Stimulated activated memory B cell treated with anti-CD40 and anti-IgM and Interleukin-4, amounts not matched to agents 10 μg/mL and 1 μg/mL and 100 μg/mL, for 72 hours (primary cell): Measurements from ENCODE around the gene DNAJA3.

Experiments
- ATAC-seq: fragments of 150-1000 bp; cut with Tn5 transposase; 2 replicates; pipeline ENCODE4 v1.10.0; 2021
- H3K27ac Mint-ChIP-seq: one replicate; pipeline ENCODE4 v1.8.0; 2022; ENCODE audit warnings: mild to moderate bottlenecking, mixed read lengths
- H3K27me3 Mint-ChIP-seq: one replicate; pipeline ENCODE4 v1.8.0; 2022; ENCODE audit warnings: mixed read lengths
- H3K36me3 Mint-ChIP-seq: one replicate; pipeline ENCODE4 v1.8.0; 2022; ENCODE audit warnings: mixed read lengths
- H3K4me1 Mint-ChIP-seq: one replicate; pipeline ENCODE4 v1.8.0; 2022; ENCODE audit warnings: mixed read lengths
- H3K4me3 Mint-ChIP-seq: one replicate; pipeline ENCODE4 v1.8.0; 2022; ENCODE audit warnings: mild to moderate bottlenecking, moderate library complexity, mixed read lengths
- H3K9me3 Mint-ChIP-seq: one replicate; pipeline ENCODE4 v1.8.0; 2022; ENCODE audit warnings: mixed read lengths

DNAJA3 gene

DNA sequence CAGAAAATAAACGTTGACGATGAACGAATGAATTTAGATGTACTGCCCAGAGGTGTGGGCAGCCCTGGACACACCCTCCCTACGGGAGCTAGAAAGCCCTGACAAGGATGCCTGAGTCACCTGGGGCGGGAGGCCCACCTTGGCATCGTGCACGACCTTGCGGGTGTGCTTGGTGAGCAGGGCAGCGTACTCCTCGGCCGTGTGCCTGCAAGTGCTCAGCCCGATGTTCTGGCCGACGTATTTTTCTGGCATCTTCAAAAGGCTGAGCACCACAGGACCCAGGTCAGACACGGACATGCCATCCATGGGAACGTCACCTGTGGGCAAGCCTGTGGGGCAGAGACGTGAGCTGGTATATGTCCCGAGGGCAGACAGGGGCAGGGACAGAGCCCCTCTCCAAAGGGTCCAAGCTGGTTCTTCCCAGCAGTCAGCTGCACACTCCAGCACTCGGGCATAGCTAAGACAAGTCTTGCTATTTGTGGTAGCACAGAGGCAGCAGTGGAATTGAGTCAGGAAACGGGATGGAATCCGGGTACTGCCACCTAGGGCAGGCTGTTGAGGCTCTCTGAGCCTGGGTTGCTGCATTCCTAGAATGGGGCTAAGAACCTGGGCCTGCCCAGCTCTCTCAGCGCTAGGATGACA is 38.0 kb downstream of the DNAJA3 start:
- ATAC-seq = no peak
- peaks cover 7% of the 10 kb centered on the region for H3K4me1 Mint-ChIP-seq
- H3K4me3 Mint-ChIP-seq = no peak overlapping the region
- H3K36me3 Mint-ChIP-seq = peaks cover 46% of the 10 kb centered on the region
- H3K9me3 Mint-ChIP-seq = no peaks in the 10 kb centered on the region
- no peaks in the 10 kb centered on the region for H3K27me3 Mint-ChIP-seq
- no peak overlapping the region for H3K27ac Mint-ChIP-seq

DNA sequence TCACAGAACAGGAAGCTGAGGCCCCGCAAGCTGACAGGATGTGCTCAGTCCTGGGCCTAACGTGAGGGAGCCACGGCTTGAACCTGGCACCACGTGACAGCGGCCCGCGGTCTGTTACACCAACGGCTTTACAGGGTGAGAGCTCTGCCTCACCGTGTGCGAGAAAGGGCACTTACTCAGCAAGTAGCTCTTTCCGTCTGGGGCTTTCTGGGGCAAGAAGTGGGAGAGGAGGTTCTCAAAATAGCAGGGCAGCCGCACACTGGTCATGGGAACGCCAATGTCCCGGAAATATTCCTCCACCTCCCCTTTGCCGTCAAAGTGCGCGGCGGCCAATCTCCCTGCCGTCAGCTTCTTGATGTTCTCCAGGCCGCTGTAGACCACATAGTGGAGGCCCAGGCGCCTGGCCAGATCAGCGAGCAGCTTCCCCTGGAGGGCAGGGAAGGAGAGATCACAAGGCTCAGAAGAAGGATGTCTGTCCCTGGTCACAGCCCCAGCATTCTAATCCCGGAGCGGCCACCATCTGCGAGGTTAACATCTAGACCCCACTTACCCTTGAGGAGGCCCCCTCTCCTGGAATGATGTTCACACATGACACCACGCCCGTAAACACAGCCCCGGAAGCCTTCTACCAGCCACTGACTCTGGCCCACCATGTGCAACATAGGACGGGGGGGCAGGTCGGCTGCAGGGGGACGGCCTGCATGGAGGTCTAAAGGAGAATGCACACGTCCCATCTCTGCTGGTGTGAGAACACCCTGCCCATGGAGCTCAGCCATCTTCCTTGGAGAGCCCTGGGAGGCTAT is 40.5 kb downstream of the DNAJA3 start:
- H3K9me3 Mint-ChIP-seq = no peaks in the 10 kb centered on the region
- ATAC-seq = no peak
- peak overlapping the region; percentile 22 for H3K27ac Mint-ChIP-seq
- H3K27me3 Mint-ChIP-seq = no peaks in the 10 kb centered on the region
- H3K4me3 Mint-ChIP-seq = no peak overlapping the region
- no peaks in the 10 kb centered on the region for H3K4me1 Mint-ChIP-seq
- peaks cover 35% of the 10 kb centered on the region for H3K36me3 Mint-ChIP-seq

DNA sequence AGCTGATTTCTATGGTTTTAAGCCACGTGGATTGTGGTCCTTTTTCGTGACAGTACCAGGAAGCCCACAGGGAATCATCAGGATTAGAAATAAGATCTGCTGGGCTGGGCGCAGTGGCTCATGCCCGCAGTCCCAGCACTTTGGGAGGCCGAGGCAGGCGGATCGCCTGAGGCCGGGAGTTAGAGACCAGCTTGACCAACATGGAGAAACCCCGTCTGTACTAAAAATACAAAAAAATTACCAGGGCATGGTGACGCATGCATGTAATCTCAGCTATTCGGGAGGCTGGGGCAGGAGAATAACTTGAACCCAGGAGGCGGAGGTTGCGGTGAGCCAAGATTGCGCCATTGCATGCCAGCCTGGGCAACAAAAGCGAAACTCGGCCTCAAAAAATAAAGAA is 42.2 kb downstream of the DNAJA3 start:
- no peak for ATAC-seq
- Mint-ChIP-seq H3K9me3 (no peaks in the 10 kb centered on the region), H3K4me1 (peaks cover 4% of the 10 kb centered on the region), H3K27me3 (no peaks in the 10 kb centered on the region), H3K4me3 (no peak overlapping the region), H3K27ac (no peak overlapping the region), H3K36me3 (peaks cover 35% of the 10 kb centered on the region)

DNA sequence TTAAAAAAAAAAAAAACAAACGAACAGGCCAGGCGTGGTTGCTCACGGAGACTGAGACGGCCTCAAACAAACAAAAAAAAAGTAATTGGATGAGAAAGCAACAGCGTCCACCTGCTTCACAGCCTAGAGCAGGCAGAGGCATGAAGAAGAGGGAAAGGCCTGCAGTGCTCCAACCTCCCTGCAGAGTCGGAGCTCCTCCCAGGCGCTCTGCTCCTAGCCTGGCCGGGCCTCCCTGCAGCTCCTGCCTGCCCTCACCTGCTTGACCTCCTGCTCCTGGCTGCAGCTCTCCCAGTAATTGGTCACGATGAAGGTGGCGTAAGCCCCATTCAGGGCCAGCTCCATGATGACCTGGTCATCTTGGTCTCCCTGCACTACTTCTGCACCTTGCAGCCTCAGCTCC is 43.3 kb downstream of the DNAJA3 start:
- Mint-ChIP-seq H3K9me3 (no peaks in the 10 kb centered on the region), H3K27ac (no peak overlapping the region), H3K27me3 (no peaks in the 10 kb centered on the region), H3K4me1 (peaks cover 6% of the 10 kb centered on the region), H3K36me3 (peaks cover 27% of the 10 kb centered on the region), H3K4me3 (no peak overlapping the region)
- no peak for ATAC-seq

DNA sequence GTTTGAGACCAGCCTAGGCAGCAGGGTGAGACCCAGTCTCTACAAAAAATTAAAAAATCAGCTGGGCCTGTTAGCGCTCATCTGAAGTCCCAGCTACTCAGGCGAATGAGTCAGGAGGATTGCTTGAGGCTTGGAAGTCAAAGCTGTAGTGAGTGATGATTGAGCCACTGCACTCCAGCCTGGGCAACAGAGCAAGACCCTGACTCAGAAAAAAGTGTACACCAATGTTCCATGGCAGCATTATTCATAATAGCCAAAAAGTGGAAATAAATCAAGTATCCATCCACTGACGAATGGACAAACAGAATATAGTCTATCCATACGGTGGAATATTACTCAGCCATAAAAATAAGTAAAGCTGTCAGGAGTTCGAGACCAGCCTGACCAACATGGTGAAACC is 46.2 kb downstream of the DNAJA3 start:
- peaks cover 19% of the 10 kb centered on the region for H3K4me1 Mint-ChIP-seq
- no peaks in the 10 kb centered on the region for H3K9me3 Mint-ChIP-seq
- no peaks in the 10 kb centered on the region for H3K27me3 Mint-ChIP-seq
- no peak for ATAC-seq
- H3K27ac Mint-ChIP-seq = no peak overlapping the region
- H3K36me3 Mint-ChIP-seq = peaks cover 7% of the 10 kb centered on the region
- H3K4me3 Mint-ChIP-seq = no peak overlapping the region

DNA sequence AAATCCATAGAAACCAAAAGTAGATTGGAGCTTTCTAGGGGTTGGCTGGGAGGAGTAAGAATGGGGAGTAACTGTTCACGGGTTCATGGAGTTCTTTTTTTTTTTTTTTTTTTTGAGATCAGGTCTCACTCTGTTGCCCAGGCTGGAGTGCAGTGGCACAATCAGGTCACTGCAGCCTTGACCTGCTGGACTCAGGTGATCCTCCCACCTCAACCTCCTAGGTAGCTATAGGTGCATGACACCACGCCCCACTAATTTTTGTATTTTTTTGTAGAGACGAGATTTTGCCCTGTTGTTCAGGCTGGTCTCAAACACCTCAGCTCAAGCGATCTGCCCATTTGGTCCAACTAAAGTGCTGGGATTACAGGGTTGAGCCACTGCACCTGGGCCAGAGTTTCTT is 47.2 kb downstream of the DNAJA3 start:
- Mint-ChIP-seq H3K9me3 (no peaks in the 10 kb centered on the region), H3K27ac (peak overlapping the region; percentile 70), H3K4me1 (peaks cover 26% of the 10 kb centered on the region), H3K36me3 (peaks cover 5% of the 10 kb centered on the region), H3K27me3 (no peaks in the 10 kb centered on the region), H3K4me3 (no peak overlapping the region)
- no peak for ATAC-seq

DNA sequence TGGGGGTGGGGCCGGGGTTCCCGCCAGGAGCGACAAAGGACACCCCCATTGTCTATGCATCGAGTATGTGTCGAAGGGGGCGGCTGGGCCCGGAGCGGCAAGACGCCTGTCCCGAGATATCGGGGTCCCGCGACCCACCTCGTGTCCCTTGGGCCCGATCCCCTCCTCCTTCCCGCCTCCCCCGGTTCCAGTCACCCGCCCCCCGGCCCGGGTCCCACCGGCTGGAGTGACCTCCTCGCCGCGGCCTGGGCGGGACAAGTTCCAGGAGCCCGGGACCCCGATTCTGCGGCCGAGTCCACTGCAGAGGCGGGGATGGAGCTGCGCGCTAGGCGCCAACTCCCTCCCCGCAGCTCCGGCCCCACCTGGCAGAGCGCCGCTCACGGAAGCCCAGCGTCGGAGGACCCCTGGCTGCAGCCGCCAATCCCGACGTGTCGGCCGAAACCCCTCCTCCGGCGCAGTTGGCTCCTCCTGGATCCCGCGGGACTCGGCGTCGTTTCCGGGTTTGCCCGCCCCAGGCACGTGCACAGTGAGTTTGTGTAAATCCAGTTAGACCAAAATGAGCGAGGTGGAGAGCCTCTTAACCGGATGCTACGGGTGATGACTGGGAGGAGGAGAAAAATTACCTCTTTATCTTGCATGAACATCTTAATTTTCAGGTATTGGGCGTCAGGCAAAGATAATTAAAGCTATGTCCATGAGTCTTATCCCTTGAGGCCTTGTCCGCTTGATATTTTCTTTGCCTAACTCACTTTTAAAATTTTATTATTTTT is 48.7 kb downstream of the DNAJA3 start, which contains the start of gene NMRAL1:
NMRAL1 (minus strand) TSS at position 434 of the 770 bp plus-strand sequence. CDS start 493 bp downstream, outside the sequence.
- Mint-ChIP-seq H3K27me3 (no peaks in the 10 kb centered on the region), H3K9me3 (no peaks in the 10 kb centered on the region), H3K36me3 (peaks cover under 1% of the 10 kb centered on the region), H3K27ac (peak within 1 kb of the TSS; percentile 70), H3K4me1 (peaks cover 35% of the 10 kb centered on the region), H3K4me3 (peak within 1 kb of the TSS; percentile 85)
- ATAC-seq = peak; percentile 62

DNA sequence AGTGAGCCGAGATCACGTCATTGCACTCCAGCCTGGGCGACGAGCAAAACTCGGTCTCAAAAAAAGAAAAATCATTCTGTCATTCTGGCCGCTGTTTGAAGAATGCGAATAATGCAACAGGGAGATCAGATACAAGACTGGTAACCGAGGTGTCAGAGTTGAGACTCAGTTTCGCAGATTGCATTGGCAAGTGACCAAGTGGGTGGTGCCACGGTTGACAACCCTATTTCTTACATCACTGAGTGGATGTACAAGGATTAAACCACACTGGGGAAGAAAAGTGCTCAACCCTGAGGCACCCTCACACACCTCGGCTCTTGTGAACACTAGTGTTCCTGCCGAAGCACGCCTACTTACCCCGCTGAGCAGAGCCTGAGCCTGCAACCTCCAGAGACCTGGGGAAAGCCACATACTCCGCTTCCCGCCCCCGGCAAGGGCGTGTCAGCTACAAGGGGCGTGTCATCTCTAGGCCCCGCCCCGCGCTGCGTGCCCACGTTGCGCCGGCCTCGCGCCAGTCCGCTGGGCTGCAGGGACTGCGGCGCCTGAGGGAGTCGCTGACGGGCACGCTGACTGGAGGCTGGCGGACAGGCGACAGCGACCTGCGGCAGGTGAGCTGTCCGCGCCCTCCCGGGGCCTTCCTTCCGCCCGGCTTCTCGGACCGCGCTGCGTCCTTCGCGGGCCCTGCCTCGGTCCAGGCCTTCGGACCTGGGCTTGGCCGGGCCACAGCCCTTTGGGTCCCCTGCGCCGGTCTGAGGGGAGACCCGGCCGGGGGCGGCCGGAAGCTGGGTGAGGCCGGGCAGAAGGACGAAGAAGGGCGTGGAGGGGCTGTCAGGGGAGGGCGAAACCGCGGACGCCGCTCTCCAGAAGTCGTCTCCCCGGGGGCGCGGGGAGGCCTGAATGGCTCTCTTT is 50.5 kb downstream of the DNAJA3 start, which contains the start of gene HMOX2:
HMOX2 (plus strand) TSS at position 519 of the 909 bp plus-strand sequence. CDS start 29,127 bp downstream, outside the sequence.
- ATAC-seq = peak; percentile 98
- Mint-ChIP-seq H3K4me1 (peaks cover 36% of the 10 kb centered on the region), H3K27me3 (no peaks in the 10 kb centered on the region), H3K27ac (peak within 1 kb of the TSS; percentile 75), H3K4me3 (peak within 1 kb of the TSS; percentile 85), H3K36me3 (no peaks in the 10 kb centered on the region), H3K9me3 (no peaks in the 10 kb centered on the region)

DNA sequence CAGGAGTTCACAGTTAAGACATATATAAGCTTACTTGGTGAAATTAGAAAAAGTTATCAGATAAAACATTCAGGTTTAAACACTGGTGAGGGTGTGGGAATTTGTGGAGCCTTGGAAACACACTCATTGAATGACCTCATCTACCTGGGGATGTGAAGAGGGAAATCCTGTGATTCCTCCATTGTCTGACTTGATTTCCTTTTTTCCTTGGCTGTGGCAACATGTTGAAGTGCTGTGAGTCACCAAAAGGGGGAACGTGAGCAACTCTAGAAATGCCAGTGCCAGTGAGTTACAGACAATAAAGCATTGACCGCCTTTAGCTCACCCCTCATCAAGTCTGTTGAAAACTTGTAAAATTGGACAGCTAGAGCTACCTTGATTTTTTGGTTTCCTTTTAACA is 52.3 kb downstream of the DNAJA3 start:
- peaks cover 45% of the 10 kb centered on the region for H3K4me1 Mint-ChIP-seq
- no peaks in the 10 kb centered on the region for H3K27me3 Mint-ChIP-seq
- no peak for ATAC-seq
- no peaks in the 10 kb centered on the region for H3K9me3 Mint-ChIP-seq
- H3K36me3 Mint-ChIP-seq = peaks cover 6% of the 10 kb centered on the region
- peak overlapping the region; percentile 75 for H3K27ac Mint-ChIP-seq
- H3K4me3 Mint-ChIP-seq = no peak overlapping the region

DNA sequence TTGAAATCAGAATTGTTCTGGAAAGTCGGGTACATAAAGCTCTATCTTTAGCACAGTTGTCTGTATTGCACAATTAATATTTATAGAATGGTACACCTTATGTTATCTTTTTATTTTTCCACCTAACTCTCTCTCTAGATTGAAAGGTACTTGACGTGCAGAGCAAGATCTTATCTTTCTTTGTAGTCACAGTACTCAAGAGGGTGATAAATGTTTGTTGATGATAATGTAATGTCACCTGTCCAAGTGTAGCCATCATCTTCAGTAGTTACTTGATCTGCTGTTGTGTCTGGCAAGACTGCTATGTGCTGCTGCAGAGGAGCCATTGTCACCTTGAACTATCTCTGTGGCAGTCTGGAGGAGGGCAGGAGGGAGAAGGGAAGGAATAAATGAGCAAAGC is 55.9 kb downstream of the DNAJA3 start:
- Mint-ChIP-seq H3K9me3 (no peaks in the 10 kb centered on the region), H3K27ac (peak overlapping the region; percentile 28), H3K27me3 (no peaks in the 10 kb centered on the region), H3K4me3 (no peak overlapping the region), H3K36me3 (peaks cover 13% of the 10 kb centered on the region), H3K4me1 (peaks cover 37% of the 10 kb centered on the region)
- ATAC-seq = no peak

DNA sequence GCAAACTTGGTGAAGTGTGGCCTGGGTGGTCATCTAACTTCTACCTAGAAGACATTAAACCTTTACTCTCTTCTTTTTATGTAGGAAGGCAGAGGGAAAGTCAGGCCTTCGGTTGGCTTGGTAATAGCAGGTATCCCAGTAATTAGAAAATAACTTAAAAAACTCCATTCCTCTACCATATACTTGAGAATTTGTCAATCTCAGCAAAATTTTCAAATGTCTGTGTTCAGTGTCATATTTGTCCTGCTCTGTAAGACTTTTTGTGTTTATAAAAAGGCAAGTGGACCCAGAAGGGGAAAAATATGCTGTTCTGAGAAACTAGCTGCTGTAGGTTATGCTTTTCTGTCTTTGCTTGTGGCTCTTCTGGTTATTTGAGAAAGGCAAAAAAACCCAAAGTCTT is 56.3 kb downstream of the DNAJA3 start:
- Mint-ChIP-seq H3K9me3 (no peaks in the 10 kb centered on the region), H3K27ac (peak overlapping the region; percentile 28), H3K36me3 (peaks cover 13% of the 10 kb centered on the region), H3K4me1 (peaks cover 37% of the 10 kb centered on the region), H3K4me3 (no peak overlapping the region), H3K27me3 (no peaks in the 10 kb centered on the region)
- ATAC-seq = no peak

DNA sequence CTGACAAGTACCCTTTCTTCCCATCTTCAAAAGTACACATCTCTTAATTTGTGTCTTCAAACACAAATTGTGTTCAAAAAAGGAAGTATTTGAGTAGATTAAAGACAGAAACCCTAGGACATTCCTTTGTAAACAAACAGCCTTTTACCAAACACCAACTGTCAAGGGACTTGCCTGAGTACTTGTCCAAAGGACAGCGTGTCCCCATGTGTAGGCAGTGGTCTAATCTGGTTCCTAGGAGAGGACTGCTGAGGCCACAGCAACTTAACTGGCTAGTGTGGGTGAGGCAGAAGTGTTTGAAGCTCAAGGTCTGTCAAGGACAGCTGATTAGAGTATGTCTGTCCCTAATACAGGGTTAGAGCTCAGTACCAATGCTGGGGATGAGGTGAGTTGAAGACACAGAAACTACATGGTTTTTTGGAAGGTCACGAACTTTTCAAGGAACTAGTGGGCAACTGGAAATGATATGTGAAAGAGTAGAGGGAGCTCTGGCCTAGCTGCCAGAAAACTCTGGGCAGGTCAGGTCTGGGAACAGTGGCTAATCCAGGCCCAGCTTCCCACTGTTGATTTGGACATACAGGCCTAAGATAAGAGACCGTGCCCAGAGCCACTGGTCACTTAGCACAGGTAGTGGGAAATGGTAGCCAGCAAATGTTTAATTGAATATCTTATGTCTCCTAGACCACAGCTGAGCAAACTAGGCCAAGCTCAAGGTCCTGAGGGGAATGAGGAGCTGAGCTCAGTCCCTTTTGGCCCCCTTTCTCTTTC is 60.6 kb downstream of the DNAJA3 start:
- Mint-ChIP-seq H3K4me1 (peaks cover 31% of the 10 kb centered on the region), H3K27ac (no peak overlapping the region), H3K4me3 (no peak overlapping the region), H3K27me3 (no peaks in the 10 kb centered on the region), H3K36me3 (peaks cover 26% of the 10 kb centered on the region), H3K9me3 (no peaks in the 10 kb centered on the region)
- ATAC-seq = no peak

DNA sequence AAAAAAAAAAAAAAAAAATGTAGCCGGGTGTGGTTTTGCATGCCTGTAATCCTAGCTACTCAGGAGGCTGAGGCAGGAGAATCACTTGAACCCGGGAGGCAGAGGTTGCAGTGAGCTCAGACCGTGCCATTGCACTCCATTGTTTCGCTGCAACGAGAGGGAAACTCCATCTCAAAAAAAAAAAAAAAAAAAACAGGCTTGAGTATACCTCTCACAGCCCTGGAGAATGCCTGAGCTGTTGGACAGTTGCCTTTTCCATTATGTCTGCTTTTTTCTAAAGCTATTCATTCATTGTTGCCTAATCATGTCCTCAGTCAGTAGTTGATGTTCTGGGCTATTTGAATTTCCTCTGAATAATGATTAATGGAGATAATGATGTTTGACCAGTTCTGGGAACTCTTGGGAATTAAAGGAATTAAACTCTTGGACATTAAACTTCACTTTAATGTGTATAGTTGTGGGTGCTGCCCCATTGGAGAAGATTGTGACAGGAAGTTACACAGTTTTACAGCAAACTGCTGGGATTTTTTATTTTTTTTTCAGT is 62.4 kb downstream of the DNAJA3 start:
- Mint-ChIP-seq H3K4me1 (peaks cover 17% of the 10 kb centered on the region), H3K36me3 (peaks cover 20% of the 10 kb centered on the region), H3K9me3 (no peaks in the 10 kb centered on the region), H3K27ac (no peak overlapping the region), H3K4me3 (no peak overlapping the region), H3K27me3 (no peaks in the 10 kb centered on the region)
- no peak for ATAC-seq
